GM18498 (cell line): ENCODE data around the gene CHD2.
A peak's percentile ranks its signal among the peaks of the same experiment; 100 is the strongest.
"Not testable (repeated sequence)": the region's sequence is repeated elsewhere in the genome, so short reads cannot be mapped to it uniquely, and the experiment has no call there.

Experiments
- ATAC-seq: cut with Tn5 transposase; IDR thresholded peaks from one replicate; pipeline ENCODE4 v1.9.1; 2021; ENCODE audit warnings: mild to moderate bottlenecking, moderate library complexity; ENCODE audit not compliant: unreplicated experiment

The CHD2 gene

GRCh38 chr15:92904722-92905571, 4.8 kb downstream of the CHD2 start:
- no peak for ATAC-seq

GRCh38 chr15:92906020-92906419, 5.9 kb downstream of the CHD2 start:
- no peak for ATAC-seq

GRCh38 chr15:92906563-92907081, 6.5 kb downstream of the CHD2 start:
- peak; percentile 33 for ATAC-seq

GRCh38 chr15:92907229-92907628, 7.1 kb downstream of the CHD2 start:
- no peak for ATAC-seq

GRCh38 chr15:92907896-92908712, 8.0 kb downstream of the CHD2 start:
- ATAC-seq: no peak

- no peak for ATAC-seq
Measured at GRCh38 chr15:92908713-92909057, 8.6 kb downstream of the CHD2 start.

GRCh38 chr15:92909136-92909781, 9.1 kb downstream of the CHD2 start:
- ATAC-seq: no peak

- no peak for ATAC-seq
Measured at GRCh38 chr15:92910451-92910850, 10.3 kb downstream of the CHD2 start.

GRCh38 chr15:92914103-92914499, 14.0 kb downstream of the CHD2 start:
- ATAC-seq: no peak

- peak; percentile 55 for ATAC-seq
Measured at GRCh38 chr15:92914768-92915221, 14.7 kb downstream of the CHD2 start.

- no peak for ATAC-seq
Measured at GRCh38 chr15:92915766-92916435, 15.8 kb downstream of the CHD2 start.

GRCh38 chr15:92917598-92918407, 17.7 kb downstream of the CHD2 start:
- ATAC-seq: no peak

- not testable (repeated sequence) for ATAC-seq
Measured at GRCh38 chr15:92918881-92919280, 18.8 kb downstream of the CHD2 start.

- no peak for ATAC-seq
Measured at GRCh38 chr15:92920595-92921161, 20.6 kb downstream of the CHD2 start.

- ATAC-seq: no peak
Measured at GRCh38 chr15:92921215-92922131, 21.3 kb downstream of the CHD2 start.

GRCh38 chr15:92922418-92923002, 22.4 kb downstream of the CHD2 start:
- ATAC-seq: peak; percentile 58

GRCh38 chr15:92924216-92924615, 24.1 kb downstream of the CHD2 start:
- ATAC-seq: no peak

- no peak for ATAC-seq
Measured at GRCh38 chr15:92925454-92925853, 25.3 kb downstream of the CHD2 start.
